Lung (tissue), 12 donors: Measurements from ENCODE around the gene PLSCR5. TPM values are rescaled to one million over a fixed set of nuclear protein-coding genes. Genes with fewer than 3 reads are reported as not detected.

ENCODE experiments used
- ATAC-seq: fragments of 200-7000 bp; cut with Tn5 transposase; one replicate; pipeline ENCODE4 v1.9.1; 2020; ENCODE audit warnings: moderate number of reproducible peaks; ENCODE audit not compliant: insufficient read depth, low FRiP score
- DNase-seq, 3 donors: peaks; one replicate each; pipeline ENCODE4 v3.0.0-alpha.2; 2013 to 2017
- H3K27ac ChIP-seq, 2 donors: one replicate each; pipeline ENCODE4 v1.5.1; 2013; ENCODE audit warnings: mild to moderate bottlenecking in 2 of 2, moderate library complexity in 2 of 2, control low read depth in 1 of 2, inconsistent platforms in 1 of 2, low read depth in 1 of 2, low read length in 1 of 2
- H3K27me3 ChIP-seq, 3 donors: one replicate each; pipeline ENCODE4 v1.5.1; 2013; ENCODE audit warnings: low read length in 2 of 3; ENCODE audit not compliant: control insufficient read depth in 3 of 3, insufficient read depth in 3 of 3
- H3K36me3 ChIP-seq, 4 donors: one replicate each; pipeline ENCODE4 v1.5.1; 2013; ENCODE audit warnings: low read length in 4 of 4, mild to moderate bottlenecking in 1 of 4, moderate library complexity in 1 of 4; ENCODE audit not compliant: control insufficient read depth in 4 of 4, insufficient read depth in 4 of 4
- H3K4me1 ChIP-seq, 5 donors: one replicate each; pipeline ENCODE4 v1.5.1; 2013; ENCODE audit warnings: low read length in 5 of 5, mild to moderate bottlenecking in 2 of 5, moderate library complexity in 1 of 5; ENCODE audit not compliant: control insufficient read depth in 5 of 5, insufficient read depth in 5 of 5
- H3K4me3 ChIP-seq: one replicate; pipeline ENCODE4 v1.5.1; 2013; ENCODE audit warnings: mild to moderate bottlenecking, control low read depth, moderate library complexity
- H3K9ac ChIP-seq, 2 donors: one replicate each; pipeline ENCODE4 v1.5.1; 2013; ENCODE audit warnings: low read length in 2 of 2, control low read depth in 1 of 2; ENCODE audit not compliant: insufficient read depth in 1 of 2
- H3K9me3 ChIP-seq, 4 donors: one replicate each; pipeline ENCODE4 v1.5.1; 2013; ENCODE audit warnings: low read length in 3 of 4, mild to moderate bottlenecking in 1 of 4, moderate library complexity in 1 of 4; ENCODE audit not compliant: control insufficient read depth in 4 of 4, insufficient read depth in 3 of 4
- CTCF ChIP-seq: IDR thresholded peaks from 2 replicates; pipeline ENCODE4 v1.5.1; 2012; ENCODE audit warnings: mild to moderate bottlenecking; ENCODE audit errors: control extremely low read depth, extremely low read depth
- WGBS, 2 donors: extraction: QIAGEN DNeasy Blood & Tissue Kit; methylation state at CpG; one replicate each; pipeline ENCODE4 v1.1.7; 2013; 5-methylcytosine and 5-hydroxymethylcytosine counted together
- polyA plus RNA-seq, 2 donors: library from polyadenylated mRNA; stranded (reverse); fragments of 200-250 nt; gene quantifications; one replicate each; pipeline ENCODE4 v1.2.1, GENCODE V29; 2013
- total RNA-seq, 2 donors: library from RNA; depleted of rRNA in 1 of 2; stranded (reverse); fragments of >200 nt in 1 of 2; gene quantifications; one replicate each; pipeline ENCODE4 v1.2.1, GENCODE V29; 2014 to 2021
- donor health status: control.
- donor health status: control.
- donor health status: Bipolar disorder and iron deficiency.
- donor health status: healthy.
- donor health status: DM: yes; HTN: yes; CAD: no.

The PLSCR5 gene
- total and polyA plus RNA-seq, 4 donors: not detected

DNA sequence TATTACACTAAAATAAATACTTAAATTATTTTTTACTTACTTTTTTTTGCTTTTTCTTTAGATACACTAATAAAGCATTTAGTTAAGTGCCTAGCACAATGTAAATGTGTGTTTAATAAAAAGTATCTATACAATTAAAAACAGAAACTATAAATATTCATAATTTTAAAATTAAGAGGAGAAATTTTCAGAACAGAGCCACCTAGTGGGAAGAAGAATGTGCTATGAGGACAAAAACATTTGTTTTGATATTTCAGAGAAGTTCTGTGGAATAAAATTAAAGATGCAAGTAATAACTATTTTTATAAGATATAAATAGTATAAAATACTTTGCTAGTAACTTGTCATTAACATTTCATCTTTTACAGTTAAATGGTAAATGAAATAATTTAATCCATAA is 33.6 kb upstream of the PLSCR5 start:
- Histone ChIP-seq H3K27me3 (no peaks in the 10 kb centered on the region), H3K27ac (no peak overlapping the region), H3K4me1 (no peaks in the 10 kb centered on the region), H3K9me3 (no peaks in the 10 kb centered on the region), H3K4me3 (no peak overlapping the region), H3K36me3 (no peaks in the 10 kb centered on the region), H3K9ac (no peak overlapping the region)
- TF ChIP-seq CTCF: no peak
- no peak for ATAC-seq
- no peak for DNase-seq

DNA sequence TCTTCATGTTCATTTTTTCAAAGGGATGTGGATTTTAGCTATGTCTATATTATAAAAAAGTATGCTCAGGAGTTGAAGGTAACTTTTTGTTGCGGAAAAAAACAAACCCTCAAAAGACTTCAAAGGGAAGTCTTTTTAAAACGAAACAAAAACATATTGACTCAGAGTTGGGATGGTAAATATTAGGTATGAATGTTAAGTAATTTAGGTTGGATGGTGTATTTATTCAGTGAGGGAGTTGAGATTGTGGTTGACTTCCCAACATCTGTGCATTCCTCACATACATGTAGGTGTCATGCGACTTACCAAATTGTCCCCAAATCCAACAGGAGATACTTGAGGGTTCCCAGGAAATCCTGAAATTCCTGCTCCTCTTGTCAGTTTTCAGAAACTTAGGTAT is 32.7 kb upstream of the PLSCR5 start:
- Histone ChIP-seq H3K27ac (no peak overlapping the region), H3K36me3 (no peaks in the 10 kb centered on the region), H3K27me3 (no peaks in the 10 kb centered on the region), H3K9ac (no peak overlapping the region), H3K4me3 (no peak overlapping the region), H3K9me3 (no peaks in the 10 kb centered on the region), H3K4me1 (no peaks in the 10 kb centered on the region)
- TF ChIP-seq CTCF: no peak
- WGBS, 2 donors: 79 to 92% methylated on average over 3 of the region's 3 CpGs
- ATAC-seq (no peak), DNase-seq (no peak)

GRCh38 chr3:146636881-146637280 is 31.7 kb upstream of the PLSCR5 start:
- TF ChIP-seq CTCF: no peak
- Histone ChIP-seq H3K4me3 (no peak overlapping the region), H3K27me3 (no peaks in the 10 kb centered on the region)

GRCh38 chr3:146634346-146634745 is 29.2 kb upstream of the PLSCR5 start:
- 79 to 92% methylated on average over 3 of the region's 3 CpGs for WGBS, 2 donors
- no peaks in the 10 kb centered on the region for H3K9me3 ChIP-seq
- no peak overlapping the region for H3K27ac ChIP-seq
- no peak for ATAC-seq
- no peak overlapping the region for H3K4me3 ChIP-seq
- H3K4me1 ChIP-seq: no peaks in the 10 kb centered on the region
- TF ChIP-seq CTCF: no peak
- H3K27me3 ChIP-seq: no peaks in the 10 kb centered on the region
- H3K36me3 ChIP-seq: no peaks in the 10 kb centered on the region
- no peak overlapping the region for H3K9ac ChIP-seq
- no peak for DNase-seq

More at GRCh38 chr3:146636881-146637280, 31.7 kb upstream of the PLSCR5 start:
- DNase-seq: no peak
- Histone ChIP-seq H3K9ac (no peak overlapping the region), H3K9me3 (no peaks in the 10 kb centered on the region), H3K36me3 (no peaks in the 10 kb centered on the region), H3K27ac (no peak overlapping the region), H3K4me1 (no peaks in the 10 kb centered on the region)
- ATAC-seq: no peak
- WGBS, 2 donors: 91 to 94% methylated on average over 2 of the region's 2 CpGs
